RWPE2 (cell line): ENCODE results near the gene PLIN1.

Experiments
- ATAC-seq: fragments of 200-7000 bp; cut with Tn5 transposase; 3 replicates; pipeline ENCODE4 v1.9.1; 2021; ENCODE audit warnings: low read depth
- DNase-seq: peaks from one replicate; pipeline ENCODE4 v3.0.0-alpha.2; 2020; ENCODE audit warnings: low spot score
- H3K27ac ChIP-seq: fragments of 450-650 bp; 2 replicates; pipeline ENCODE4 v1.5.1; 2017; ENCODE audit warnings: mild to moderate bottlenecking; ENCODE audit not compliant: poor library complexity, severe bottlenecking
- H3K27me3 ChIP-seq: fragments of 250-450 bp; sonication (Bioruptor Pico); 2 replicates; pipeline ENCODE4 v1.5.1; 2021; ENCODE audit warnings: mild to moderate bottlenecking, moderate library complexity; ENCODE audit not compliant: insufficient read depth, poor library complexity, severe bottlenecking
- H3K36me3 ChIP-seq: fragments of 250-450 bp; sonication (Bioruptor Pico); 2 replicates; pipeline ENCODE4 v1.5.1; 2020; ENCODE audit warnings: low read depth, mild to moderate bottlenecking, moderate library complexity
- H3K4me1 ChIP-seq: fragments of 250-450 bp; sonication (Bioruptor Pico); 2 replicates; pipeline ENCODE4 v1.5.1; 2021; ENCODE audit warnings: mild to moderate bottlenecking, moderate library complexity; ENCODE audit not compliant: insufficient read depth, poor library complexity, severe bottlenecking
- H3K4me3 ChIP-seq: fragments of 250-450 bp; sonication (Bioruptor Pico); 2 replicates; pipeline ENCODE4 v1.5.1; 2021; ENCODE audit warnings: mild to moderate bottlenecking, moderate library complexity; ENCODE audit not compliant: severe bottlenecking
- H3K9me3 ChIP-seq: fragments of 250-450 bp; sonication (Bioruptor Pico); 2 replicates; pipeline ENCODE4 v1.5.1; 2021; ENCODE audit warnings: mild to moderate bottlenecking, moderate library complexity; ENCODE audit not compliant: severe bottlenecking
- TF ChIP-seq, protein P1 (sequence below): fragments of 450-650 bp; IDR thresholded peaks from one replicate; pipeline ENCODE4 v1.5.1; 2017; ENCODE audit warnings: mild to moderate bottlenecking, moderate library complexity; ENCODE audit not compliant: poor library complexity, severe bottlenecking

The PLIN1 gene

DNA sequence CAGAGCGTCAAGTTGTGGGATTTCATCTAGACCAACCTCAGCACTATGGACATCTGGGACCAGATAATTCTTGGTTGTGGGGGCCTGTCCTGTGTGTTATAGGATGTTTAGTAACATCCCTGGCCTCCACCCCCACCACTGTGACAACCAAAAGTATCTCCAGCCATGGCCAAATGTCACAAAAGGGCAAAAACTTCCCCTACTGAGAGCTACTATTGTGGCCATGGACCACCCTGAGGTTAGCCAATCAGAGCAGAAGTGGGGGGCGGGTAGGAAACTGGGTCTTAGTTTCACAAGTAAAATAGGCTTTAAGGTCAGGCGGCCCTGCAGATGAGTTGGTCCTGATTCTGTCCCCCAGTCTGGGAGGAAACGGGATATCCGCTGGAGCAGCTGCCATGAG is 49.3 kb downstream of the PLIN1 start:
- H3K4me3 ChIP-seq = no peak overlapping the region
- ATAC-seq = no peak
- TF ChIP-seq, protein P1, sequence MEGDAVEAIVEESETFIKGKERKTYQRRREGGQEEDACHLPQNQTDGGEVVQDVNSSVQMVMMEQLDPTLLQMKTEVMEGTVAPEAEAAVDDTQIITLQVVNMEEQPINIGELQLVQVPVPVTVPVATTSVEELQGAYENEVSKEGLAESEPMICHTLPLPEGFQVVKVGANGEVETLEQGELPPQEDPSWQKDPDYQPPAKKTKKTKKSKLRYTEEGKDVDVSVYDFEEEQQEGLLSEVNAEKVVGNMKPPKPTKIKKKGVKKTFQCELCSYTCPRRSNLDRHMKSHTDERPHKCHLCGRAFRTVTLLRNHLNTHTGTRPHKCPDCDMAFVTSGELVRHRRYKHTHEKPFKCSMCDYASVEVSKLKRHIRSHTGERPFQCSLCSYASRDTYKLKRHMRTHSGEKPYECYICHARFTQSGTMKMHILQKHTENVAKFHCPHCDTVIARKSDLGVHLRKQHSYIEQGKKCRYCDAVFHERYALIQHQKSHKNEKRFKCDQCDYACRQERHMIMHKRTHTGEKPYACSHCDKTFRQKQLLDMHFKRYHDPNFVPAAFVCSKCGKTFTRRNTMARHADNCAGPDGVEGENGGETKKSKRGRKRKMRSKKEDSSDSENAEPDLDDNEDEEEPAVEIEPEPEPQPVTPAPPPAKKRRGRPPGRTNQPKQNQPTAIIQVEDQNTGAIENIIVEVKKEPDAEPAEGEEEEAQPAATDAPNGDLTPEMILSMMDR = no peak
- H3K27me3 ChIP-seq = no peaks in the 10 kb centered on the region
- H3K4me1 ChIP-seq = no peaks in the 10 kb centered on the region
- H3K27ac ChIP-seq = no peak overlapping the region
- H3K9me3 ChIP-seq = no peaks in the 10 kb centered on the region
- H3K36me3 ChIP-seq = peaks cover 87% of the 10 kb centered on the region
- no peak for DNase-seq

DNA sequence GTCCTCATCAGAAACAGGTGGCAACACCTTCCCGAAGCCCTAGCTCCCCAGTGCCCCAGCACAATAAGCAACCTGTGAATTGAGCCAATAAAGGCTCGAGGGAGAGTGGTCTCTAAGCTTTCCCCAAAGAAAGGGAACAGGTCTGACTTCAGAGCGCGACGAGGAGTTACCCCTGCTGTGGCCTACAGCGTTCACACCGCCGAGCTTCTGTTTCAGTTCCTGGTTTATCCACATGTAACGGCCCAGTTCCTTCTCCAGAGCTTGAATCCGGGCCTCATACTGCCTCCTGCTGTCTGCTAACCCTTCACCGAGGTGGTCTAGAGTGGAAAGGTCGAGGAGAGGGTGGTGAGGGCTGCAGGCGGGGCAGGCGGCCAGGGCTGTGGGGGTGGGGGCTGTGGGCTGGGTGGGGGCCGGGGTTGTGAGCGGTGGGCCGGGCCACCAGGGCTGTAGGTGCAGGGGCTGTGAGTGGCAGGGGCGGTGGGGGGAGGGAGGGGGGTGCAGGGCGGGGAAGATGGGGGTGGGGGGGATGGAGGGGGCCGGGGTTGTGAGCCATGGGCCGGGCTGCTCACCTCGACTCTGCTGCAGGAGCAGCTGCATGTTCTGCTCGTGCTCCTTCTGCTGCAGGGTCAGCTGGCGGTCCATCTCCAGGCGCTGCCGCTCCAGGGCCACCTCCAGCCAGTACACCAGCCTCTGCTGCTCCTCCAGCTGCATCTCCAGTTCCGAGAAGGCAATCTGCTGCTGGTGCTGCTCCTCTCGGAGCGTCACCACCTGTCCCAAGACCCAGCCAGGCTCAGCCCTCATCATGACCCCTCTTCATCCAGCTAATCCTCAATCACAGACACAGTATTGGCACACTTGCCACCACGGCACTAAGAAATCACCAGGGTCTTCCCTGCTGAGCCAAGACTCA is 50.1 kb downstream of the PLIN1 start:
- Histone ChIP-seq H3K4me3 (no peak overlapping the region), H3K27me3 (no peaks in the 10 kb centered on the region), H3K9me3 (no peaks in the 10 kb centered on the region), H3K4me1 (no peaks in the 10 kb centered on the region), H3K36me3 (peaks cover 93% of the 10 kb centered on the region), H3K27ac (no peak overlapping the region)
- TF ChIP-seq, protein P1 = no peak
- ATAC-seq (no peak), DNase-seq (no peak)

DNA sequence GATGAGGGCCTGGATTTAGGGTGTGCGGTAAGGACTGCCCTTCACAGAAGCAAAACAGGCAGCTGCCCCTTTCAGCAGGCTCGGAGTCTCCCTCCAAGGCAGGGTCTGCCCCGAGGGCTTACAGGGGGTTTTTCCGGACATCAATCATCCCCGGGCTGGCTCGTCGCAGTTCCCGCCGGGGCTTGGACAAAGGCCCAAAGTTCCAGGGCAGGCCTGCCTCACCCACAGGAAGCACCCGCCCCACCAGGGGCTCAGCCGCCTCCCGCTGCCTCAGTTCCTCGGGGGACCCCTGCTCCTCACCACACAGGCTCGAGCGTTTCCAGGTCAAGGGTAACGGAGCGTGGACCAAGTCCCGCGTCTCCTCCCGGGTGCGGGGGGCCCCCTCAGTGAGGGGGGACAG is 50.9 kb downstream of the PLIN1 start:
- DNase-seq = no peak

DNA sequence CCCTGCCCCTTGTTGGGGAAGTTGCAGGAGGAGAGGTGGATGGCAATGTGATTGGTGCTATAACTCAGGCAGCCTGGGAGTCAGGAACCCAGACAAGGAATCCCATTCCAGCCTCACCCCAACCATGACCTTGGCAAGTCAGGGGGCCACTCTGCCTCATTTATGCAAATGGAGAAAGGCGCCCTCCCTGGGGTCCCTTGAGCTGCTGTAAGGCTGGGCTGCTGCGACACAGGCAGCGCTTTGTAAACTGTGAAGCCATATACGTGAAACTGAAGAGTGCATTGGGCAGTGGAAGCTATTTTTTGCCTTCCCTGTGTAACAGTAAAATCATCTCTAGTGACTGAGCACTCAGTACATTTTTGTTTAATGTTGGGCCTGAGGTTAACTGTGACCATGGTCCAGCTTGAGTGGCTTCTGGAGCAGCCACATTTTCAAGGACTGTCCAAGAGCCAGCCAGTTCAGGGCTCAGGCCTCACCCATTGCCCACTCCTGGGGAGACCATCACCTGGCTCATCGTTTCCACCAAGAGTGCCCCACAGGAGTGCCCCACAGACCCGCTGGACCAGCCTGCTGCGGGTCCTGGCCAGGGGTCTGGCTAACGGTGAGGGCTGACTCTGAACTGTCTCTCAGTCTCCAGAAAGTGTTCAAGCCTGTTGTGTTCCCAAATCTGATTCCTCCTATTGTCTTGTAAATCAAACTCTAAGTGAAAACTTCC is 51.8 kb downstream of the PLIN1 start:
- DNase-seq (no peak), ATAC-seq (no peak)
- no peak overlapping the region for H3K4me3 ChIP-seq
- H3K36me3 ChIP-seq = peaks cover 96% of the 10 kb centered on the region
- no peak overlapping the region for H3K27ac ChIP-seq
- TF ChIP-seq, protein P1 = no peak
- no peaks in the 10 kb centered on the region for H3K9me3 ChIP-seq
- no peaks in the 10 kb centered on the region for H3K27me3 ChIP-seq
- no peaks in the 10 kb centered on the region for H3K4me1 ChIP-seq

More for the DNA sequence above, 50.9 kb downstream of the PLIN1 start:
- Histone ChIP-seq H3K36me3 (peaks cover 93% of the 10 kb centered on the region), H3K4me3 (no peak overlapping the region), H3K27ac (no peak overlapping the region), H3K27me3 (no peaks in the 10 kb centered on the region), H3K9me3 (no peaks in the 10 kb centered on the region), H3K4me1 (no peaks in the 10 kb centered on the region)
- TF ChIP-seq, protein P1 = no peak
- ATAC-seq = no peak
